GM21515 (cell line): ENCODE data around the gene ASPHD1.

Experiments used
- ATAC-seq: cut with Tn5 transposase; IDR thresholded peaks from one replicate; pipeline ENCODE4 v1.9.1; 2021; ENCODE audit not compliant: unreplicated experiment

ASPHD1 gene

GRCh38 chr16:29940656-29941055 is 40.4 kb downstream of the ASPHD1 start:
- no peak for ATAC-seq

- no peak for ATAC-seq
Observed at GRCh38 chr16:29943846-29944799, 43.8 kb downstream of the ASPHD1 start.

DNA sequence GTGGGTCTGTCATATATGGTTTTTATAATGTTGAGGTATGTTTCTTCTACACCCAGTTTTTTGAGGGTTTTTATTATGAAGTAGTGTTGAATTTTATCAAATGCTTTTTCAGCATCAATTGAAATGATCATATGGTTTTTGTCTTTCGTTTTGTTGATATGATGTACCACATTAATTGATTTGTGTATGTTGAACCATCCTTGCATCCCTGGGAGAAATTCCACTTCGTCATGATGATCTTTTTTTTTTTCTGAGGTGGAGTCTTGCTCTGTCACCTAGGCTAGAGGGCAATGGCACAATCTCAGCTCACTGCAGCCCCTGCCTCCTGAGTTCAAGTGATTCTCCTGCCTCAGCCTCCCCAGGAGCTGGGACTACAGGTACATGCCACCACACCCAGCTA is 47.6 kb downstream of the ASPHD1 start:
- no peak for ATAC-seq

DNA sequence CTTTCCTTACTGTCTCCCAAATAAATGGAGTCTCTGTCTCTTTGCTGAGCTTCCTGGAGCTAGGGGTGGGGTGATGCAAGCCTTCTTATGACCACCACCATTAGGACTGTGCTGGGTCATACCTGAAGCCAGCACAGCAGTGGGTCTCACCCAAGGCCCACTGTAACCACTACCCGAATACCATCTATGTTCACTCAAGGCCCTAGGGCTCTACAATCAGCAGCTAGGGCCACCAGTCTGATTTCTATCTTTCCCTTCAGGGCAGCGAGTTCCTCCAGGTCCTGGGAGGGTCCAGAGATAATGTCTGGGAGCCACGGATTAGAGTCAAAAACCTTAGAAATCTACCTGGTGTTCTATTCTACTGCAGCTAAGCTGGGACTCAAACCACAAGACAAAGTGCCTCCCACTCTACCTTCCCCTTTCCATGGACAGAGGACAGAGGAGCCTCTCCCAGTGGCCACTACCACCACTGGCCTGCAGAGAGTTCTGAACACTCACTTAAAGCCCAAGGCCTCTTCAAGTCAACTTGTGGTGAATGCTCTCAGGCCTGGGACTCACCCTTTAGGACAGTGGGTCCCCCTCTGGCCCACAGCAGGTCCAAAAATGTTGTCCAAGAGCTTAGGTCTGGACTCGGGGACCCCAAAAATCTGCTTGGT is 50.6 kb downstream of the ASPHD1 start:
- ATAC-seq = no peak

GRCh38 chr16:29951625-29952365 is 51.5 kb downstream of the ASPHD1 start:
- no peak for ATAC-seq
